GM11168 (cell line): ENCODE measurements around the gene MX1.

Experiments
- in situ Hi-C: fragments of 300-500 bp; cut with MboI; formaldehyde crosslinking; loops from one replicate; pipeline ENCODE4 v1.12.0; 2022; ENCODE audit warnings: low sequenced_read_pairs; ENCODE audit not compliant: unreplicated experiment

The MX1 gene, protein sequence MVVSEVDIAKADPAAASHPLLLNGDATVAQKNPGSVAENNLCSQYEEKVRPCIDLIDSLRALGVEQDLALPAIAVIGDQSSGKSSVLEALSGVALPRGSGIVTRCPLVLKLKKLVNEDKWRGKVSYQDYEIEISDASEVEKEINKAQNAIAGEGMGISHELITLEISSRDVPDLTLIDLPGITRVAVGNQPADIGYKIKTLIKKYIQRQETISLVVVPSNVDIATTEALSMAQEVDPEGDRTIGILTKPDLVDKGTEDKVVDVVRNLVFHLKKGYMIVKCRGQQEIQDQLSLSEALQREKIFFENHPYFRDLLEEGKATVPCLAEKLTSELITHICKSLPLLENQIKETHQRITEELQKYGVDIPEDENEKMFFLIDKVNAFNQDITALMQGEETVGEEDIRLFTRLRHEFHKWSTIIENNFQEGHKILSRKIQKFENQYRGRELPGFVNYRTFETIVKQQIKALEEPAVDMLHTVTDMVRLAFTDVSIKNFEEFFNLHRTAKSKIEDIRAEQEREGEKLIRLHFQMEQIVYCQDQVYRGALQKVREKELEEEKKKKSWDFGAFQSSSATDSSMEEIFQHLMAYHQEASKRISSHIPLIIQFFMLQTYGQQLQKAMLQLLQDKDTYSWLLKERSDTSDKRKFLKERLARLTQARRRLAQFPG

DNA sequence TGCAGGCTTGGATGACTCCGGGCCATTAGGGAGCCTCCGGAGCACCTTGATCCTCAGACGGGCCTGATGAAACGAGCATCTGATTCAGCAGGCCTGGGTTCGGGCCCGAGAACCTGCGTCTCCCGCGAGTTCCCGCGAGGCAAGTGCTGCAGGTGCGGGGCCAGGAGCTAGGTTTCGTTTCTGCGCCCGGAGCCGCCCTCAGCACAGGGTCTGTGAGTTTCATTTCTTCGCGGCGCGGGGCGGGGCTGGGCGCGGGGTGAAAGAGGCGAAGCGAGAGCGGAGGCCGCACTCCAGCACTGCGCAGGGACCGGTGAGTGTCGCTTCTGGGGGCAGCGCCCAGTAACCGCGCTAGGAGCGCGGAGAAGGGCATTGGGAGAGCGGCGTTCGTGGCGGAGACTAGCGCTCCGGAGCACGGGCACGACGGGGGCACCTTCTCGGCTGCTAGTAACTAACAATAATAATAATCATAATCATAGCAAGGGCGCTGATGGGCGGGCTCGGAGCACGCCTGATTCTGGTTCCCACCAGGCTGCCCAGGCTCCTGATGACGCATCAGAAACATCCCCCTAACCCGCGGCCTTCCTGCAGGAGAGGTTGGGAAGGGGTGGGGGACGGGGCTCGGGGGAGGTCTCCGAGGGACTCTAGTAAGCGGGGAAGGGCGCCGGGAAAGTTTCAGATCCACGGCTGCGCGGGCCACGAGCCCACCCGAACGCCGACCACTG lies at the start of gene MX1:
Gene MX1, plus strand, starts transcription at position 286 of the 722 bp plus-strand sequence. CDS start 5,832 bp downstream, outside the sequence.
- in situ Hi-C loops: no loop called here

DNA sequence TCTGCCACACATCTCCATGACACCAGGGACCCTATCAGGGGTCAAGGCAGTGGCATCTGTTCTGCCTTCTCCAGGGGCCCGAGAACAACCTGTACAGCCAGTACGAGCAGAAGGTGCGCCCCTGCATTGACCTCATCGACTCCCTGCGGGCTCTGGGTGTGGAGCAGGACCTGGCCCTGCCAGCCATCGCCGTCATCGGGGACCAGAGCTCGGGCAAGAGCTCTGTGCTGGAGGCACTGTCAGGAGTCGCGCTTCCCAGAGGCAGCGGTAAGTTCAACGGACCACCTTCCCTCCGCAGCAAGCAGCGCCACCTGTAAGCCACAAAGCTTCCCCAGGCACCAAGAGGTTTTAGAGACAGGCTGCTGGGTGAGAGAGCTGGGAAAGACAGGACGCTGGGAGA lies 48.3 kb upstream of the MX1 start:
- in situ Hi-C loops: no loop called here

DNA sequence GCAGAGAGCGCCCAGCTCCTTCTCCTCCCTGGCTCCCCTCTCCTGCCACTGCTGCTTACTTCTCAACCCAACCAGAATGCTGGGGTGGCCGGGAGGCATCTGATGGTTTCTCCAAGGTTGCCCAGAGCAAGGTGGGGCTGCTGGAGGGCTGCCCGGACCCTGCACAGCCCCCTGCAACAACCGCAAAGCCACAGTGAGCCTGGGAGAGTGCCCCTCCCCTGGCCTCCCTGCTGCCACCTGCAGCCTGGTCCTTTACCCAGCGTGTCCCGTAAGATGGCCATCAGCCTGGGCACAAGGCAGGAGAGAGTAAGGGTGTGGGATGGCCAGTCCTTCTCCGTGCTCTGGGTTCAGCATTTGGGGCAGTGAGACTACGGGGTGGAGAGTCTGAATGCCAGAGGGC lies 47.2 kb upstream of the MX1 start:
- in situ Hi-C loops: no loop called here

DNA sequence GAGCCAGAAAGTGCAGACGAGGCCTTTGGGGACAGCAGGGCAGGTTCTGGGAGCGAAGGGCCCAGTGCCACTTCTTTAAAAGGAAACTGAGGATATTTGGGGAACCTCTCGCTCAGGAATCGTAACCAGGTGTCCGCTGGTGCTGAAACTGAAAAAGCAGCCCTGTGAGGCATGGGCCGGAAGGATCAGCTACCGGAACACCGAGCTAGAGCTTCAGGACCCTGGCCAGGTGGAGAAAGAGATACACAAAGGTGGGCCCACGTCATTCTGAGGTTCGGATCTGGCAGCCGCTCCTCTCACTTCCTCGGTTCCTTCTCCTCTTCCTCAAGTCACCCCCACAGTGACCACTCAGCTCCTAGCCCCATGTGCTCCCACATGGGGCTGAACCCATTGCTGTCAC lies 46.1 kb upstream of the MX1 start:
- in situ Hi-C loops: no loop called here

DNA sequence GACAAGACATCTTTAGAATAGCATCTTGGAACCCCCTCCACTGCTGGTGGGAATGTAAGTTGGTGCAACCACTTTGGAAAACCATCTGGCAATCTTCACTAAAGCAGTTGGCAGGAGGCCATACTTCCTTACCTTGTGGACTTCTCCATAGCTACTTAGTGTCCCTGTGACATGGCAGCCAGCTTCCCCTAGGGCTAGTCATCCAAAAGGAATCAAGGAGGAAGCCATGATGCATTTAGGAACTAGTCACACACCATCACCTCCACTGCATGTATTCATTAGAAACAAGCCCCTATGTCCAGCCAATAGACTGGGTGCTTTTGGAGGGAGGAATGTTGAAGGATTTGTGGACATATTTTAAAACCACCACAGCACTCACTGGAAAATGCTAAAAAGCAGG lies 44.3 kb upstream of the MX1 start:
- in situ Hi-C loops: no loop called here

DNA sequence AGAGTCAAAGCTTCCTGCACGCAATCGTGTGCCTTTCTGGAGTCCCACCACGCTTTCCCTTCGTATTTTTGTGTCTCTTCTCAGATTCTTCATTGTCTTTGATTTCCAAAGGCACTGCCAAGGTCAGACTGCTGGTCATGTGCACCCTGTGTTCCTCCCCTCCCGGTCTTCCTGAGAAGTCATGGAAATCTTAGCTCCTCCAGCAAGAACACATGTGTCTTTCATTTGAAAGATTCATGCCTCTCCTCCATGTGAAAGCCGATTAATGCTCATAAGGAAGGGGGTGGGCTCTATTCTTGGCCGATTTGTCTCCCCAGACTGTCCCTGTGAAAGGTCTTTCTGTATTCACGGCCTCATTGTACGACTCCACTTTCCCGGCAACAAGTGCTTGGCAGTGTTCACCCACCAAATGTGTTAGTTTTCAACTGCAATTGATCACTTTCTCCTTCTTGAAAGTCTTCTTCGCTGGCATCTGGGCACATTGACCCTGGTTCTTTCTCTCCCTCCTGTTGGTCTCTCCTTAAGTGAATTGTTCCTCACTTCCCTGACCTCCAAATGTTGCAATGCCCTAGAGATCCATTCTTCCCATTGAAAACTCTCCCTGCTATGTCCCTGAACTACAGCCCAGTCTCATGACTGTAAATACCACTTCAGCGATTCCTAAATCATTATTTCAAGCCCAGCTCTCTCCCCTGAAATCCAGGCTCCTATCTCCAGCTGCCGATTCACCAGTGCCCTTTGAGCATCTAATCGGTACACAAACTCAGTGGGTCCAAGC lies 38.8 kb upstream of the MX1 start:
- in situ Hi-C loops: no loop called here

DNA sequence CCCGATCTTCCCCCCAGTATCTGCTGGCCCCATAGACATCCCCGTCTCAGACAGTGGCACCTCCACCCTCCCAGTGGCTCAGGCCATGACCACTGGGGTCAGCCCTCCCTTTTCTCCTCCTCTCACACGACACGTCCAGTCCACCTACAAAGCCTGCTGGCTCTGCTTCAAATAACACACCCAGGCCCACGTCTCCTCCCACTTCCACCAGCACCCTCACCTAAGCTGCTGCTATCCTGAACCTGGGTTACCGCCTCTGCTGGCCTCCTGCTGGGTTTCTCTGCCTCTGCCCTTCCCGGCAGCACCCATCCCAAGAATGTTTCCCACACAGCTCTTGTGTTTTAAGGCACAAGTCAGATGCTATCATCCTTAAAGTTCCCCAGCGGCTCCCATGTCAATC lies 38.2 kb upstream of the MX1 start:
- in situ Hi-C loops: no loop called here

DNA sequence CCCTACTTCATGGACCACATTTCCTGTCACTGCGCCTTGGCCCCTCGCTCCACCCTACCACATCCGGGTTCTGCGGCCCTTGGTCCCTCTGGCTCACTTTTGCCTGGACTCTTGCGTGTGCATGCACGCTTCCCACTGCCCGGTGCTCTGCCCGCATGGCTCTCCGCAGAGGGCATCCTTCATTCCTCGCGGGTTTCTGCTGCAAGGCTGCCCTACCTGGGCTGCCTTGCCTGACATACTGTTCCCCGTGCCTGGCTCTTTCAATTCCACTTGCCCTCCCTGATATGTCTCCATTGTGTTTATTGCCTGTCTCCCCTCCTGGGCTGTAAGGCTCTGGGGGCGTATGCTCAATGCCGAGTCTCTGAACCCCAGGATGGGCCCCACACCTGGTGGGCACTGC lies 37.8 kb upstream of the MX1 start:
- in situ Hi-C loops: no loop called here

DNA sequence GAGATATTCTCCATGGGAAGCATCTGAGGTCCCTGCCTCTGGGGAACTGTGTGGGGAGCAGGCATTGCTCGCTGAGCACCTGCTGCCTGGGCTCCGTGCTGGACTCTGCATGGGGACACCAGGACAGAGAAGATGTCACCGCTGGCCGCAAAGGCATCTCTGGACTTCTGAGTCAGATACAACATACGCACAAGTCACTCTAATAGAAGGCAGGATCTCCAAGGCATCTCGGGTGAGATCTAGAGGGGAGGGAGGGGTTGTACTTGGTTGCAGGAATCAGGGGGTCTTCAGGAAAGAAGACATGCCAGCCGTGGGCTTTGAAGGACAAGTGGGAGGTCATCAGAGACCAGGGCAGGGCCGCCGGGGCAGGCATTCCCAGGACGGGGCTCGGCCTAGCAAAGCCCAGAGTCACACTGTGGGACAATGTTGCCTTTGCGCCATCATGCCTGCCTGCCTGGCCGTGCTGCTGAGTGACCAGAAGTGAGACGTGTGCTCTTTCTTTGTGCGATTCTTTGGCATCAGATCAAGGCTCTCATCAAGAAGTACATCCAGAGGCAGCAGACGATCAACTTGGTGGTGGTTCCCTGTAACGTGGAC lies 35.9 kb upstream of the MX1 start:
- in situ Hi-C loops: no loop called here

DNA sequence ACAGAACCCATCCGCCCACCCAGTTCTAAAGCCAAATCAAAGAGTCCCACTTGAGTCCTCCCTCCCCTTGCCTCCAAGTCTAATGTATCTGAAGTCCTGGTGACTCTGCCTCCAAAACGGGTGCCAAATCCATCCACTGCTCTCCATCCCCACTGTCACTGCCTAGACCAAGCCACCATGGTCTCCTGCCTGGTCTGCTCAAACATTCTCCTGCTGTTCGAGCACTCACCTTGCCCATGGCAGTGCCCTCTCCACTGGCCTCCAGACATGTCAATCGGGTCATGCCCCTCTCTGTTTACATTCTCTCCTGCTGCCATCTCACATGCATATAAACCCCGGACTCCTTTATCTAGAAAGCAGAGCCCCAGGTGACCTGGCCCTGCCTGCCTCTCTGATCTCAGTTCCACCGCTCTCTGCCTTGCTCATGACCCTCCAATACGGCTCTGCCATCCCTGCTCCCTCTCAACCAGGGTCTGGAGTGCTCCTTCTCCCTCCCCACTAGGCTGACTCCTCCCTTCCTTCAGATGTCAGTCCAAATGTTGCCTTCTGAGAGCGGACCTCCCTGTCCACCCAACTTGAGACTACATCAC lies 32.1 kb upstream of the MX1 start:
- in situ Hi-C loops: no loop called here

DNA sequence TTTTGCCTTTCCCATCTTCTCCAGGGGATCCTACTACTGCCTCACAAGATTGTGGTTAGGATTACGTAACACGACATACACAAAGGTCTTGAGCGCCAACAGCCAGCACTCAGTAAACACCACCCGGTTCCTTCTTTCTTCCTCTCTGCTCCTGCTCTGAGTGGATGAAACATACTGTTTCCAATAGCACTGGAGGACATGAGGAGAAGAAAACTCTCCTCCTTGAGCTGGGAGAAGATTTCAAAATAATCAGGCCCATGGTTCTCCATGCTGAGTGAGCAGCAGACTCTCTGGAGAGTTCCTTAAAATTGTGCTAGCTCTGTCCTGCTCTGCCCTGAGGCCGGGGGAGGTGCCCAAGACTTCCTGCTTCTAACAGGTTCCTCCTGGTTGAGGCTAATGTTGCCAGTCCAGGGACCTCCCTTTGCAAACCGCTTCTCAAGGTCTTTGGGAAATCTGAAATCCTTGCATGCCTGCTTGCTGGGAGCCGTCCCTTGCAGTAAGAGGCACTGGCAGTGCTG lies 29.4 kb upstream of the MX1 start:
- in situ Hi-C loops: no loop called here

DNA sequence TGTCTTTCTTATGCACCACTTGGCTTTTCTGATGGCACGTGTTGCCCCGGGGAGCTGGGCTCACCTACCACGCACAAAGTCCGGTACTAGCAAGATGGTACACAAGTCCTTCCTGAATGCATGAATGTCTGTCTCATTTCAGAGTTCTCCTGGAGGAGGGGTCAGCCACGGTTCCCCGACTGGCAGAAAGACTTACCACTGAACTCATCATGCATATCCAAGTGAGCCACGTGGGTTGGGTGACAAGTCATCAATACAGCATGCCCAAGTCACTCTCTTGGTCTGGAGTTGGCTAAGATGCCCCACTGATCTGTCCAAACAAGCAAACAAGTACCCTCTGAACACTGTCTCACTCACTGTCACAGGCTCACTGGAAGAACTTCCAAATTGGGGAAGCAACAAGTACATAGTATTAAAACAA lies 28.6 kb upstream of the MX1 start:
- in situ Hi-C loops: no loop called here

DNA sequence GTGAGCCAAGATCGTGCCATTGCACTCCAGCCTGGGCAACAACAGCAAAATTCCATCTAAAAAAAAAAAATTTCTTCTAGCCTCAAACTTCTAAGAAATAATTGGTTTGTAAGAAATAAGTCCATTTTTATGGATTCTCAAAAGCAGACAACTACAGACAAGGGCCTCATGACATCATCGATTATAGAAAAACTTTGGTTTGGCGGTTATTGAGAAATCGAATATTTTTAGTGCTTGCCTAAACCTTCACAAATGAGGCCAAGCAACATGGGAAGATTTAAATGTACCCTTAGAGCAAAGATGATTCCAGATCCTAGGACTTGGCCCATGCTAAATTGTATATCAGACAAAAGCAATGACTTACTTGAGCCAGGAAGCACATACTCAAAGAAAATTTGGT lies 27.8 kb upstream of the MX1 start:
- in situ Hi-C loops: no loop called here

DNA sequence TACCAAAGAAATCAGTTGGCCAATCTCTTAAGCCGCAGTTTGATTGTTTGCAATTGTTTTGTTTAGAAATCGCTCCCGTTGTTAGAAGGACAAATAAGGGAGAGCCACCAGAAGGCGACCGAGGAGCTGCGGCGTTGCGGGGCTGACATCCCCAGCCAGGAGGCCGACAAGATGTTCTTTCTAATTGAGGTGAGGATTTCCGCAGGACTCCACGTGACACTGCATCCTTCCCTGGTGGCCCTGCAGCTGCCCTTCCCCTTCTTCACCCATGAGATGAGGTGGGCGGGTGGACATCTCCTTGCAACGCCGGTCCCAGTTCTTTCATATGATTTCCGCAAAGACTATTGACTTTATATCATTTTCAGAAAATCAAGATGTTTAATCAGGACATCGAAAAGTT lies 27.2 kb upstream of the MX1 start:
- in situ Hi-C loops: no loop called here

DNA sequence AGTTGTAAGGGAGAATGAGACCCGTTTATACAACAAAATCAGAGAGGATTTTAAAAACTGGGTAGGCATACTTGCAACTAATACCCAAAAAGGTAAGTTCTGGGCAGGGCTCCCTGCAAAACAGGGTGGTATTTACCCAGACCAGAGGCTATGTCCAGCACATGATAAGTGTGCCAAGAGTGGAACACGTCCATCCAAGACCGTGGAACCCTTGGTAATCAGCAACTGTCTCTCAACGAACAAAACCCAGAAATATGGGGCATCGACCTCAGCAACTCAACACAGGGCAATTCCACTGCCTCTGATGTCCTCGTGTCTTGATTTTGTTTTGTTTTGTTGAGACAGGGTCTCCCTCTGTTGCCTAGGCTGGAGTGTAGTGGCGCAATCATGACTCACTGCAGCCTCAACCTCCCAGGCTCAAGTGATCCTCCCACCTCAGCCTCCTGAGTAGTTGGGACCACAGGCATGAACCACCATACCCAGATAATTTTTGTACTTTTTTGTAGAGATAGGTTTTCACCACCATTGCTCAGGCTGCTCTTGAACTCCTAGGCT lies 26.7 kb upstream of the MX1 start:
- in situ Hi-C loops: no loop called here

DNA sequence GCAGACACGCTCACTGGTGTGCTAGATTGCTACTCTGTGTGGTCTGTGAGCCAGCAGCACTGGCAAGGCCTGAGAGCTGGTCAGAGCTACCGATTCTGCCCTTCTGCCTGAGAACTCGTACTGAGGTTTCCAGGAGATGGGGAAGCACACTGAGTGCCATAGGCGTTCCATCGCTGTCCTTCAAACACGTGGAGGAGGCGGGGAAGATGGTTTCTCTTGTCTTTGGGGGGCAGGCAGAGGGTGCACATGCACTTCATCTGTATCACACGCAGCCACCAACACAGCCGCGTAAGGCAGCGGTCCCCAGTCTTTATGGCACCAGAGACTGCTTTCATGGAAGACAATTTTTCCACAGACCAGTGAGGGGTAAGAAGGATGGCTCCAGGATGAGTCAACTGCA lies 23.8 kb upstream of the MX1 start:
- in situ Hi-C loops: no loop called here

DNA sequence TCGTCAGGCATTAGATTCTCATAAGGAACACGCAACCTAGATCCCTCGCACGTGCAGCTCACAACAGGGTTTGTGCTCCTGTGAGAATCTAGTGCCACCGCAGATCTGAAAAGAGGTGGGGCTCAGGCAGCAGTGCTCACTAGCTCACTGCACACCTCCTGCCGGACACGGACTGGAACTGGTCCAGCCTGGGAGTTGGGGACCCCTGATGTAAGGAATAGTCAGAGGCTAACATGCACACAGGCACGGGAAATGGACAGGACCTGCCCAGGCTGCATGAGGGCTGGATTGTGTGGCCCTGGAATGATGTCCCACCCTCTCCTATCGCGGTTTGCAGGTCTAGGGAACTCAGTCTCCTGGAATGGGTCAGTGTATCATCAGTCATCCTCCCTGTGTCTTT lies 23.2 kb upstream of the MX1 start:
- in situ Hi-C loops: no loop called here

DNA sequence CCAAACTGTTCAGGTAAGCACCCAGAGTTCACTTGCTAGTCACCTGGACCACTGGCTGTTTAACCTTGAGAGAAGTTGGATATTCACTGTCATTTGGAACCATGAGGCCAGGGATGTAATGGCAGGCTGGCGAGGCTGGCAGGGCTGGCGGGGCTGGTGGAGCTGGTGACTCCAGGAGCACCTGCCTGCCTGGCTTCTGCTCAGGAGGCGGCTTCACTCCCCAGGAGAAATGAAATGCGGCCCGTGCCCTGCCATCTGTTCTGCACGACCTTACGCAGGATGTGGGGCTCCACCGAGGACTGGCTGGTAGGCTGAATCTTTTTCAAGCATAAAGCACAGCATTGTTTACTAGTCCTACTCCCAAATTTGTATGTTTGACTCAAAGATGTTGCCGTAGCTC lies 22.7 kb upstream of the MX1 start:
- in situ Hi-C loops: no loop called here

DNA sequence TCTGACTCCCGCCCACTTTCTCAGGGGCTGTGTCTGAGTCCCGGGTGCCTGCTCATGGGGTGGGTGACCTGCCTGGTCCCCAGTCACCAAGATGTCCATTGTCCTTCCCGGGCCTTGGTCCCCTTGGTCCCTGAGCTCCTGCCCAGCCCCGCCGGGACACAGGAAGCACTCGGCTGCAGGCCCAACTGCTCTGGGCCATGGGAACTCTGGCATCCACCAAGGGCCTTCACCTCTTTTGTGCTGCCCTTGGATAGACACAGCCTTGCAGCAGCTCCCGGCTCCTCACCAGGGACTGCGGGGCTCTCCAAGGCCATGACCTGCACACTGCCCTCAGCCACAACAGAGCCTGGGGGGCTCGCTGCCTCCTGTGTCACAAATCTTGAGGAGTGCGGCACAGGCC lies 22.1 kb upstream of the MX1 start:
- in situ Hi-C loops: no loop called here
